ENCODE data around the gene KCNQ1.

- TF ChIP-seq EZH2 (IDR thresholded peaks at IDR 0.05; ENCODE audit: low read depth) (no peak), CTCF (conservative IDR thresholded peaks at IDR 0.05) (no peak)
Observed at GRCh38 chr11:2483426-2483825, 38.6 kb downstream of the KCNQ1 start.
